HepG2 (cell line): ENCODE results near the gene USP2. TPM values are rescaled to one million over a fixed set of nuclear protein-coding genes. Genes with fewer than 3 reads are reported as not detected.
A peak's percentile ranks its signal among the peaks of the same experiment; 100 is the strongest.

Source experiments
- AHR ChIP-seq: IDR thresholded peaks from 2 replicates; pipeline ENCODE4 v1.6.1; 2018; ENCODE audit warnings: missing genetic modification reagents, missing compliant biosample characterization
- BRCA1 ChIP-seq: sonication (generic); formaldehyde crosslinking; IDR thresholded peaks from 2 replicates; pipeline ENCODE4 v1.4.0; 2020; ENCODE audit warnings: missing genetic modification reagents
- KDM5B ChIP-seq: sonication (generic); formaldehyde crosslinking; IDR thresholded peaks from 2 replicates; pipeline ENCODE4 v1.4.0; 2020; ENCODE audit warnings: missing genetic modification reagents, mild to moderate bottlenecking, borderline replicate concordance
- RARG ChIP-seq: sonication (generic); formaldehyde crosslinking; IDR thresholded peaks from 2 replicates; pipeline ENCODE4 v1.4.0; 2020; ENCODE audit warnings: low read depth, mild to moderate bottlenecking, missing genetic modification reagents
- SAP130 ChIP-seq: IDR thresholded peaks from 2 replicates; pipeline ENCODE4 v1.6.1; 2016; ENCODE audit warnings: low read depth
- ZC3H4 ChIP-seq: sonication (generic); formaldehyde crosslinking; IDR thresholded peaks from 2 replicates; pipeline ENCODE4 v1.4.0; 2020; ENCODE audit warnings: missing genetic modification reagents, borderline replicate concordance
- ZNF253 ChIP-seq: sonication (generic); formaldehyde crosslinking; IDR thresholded peaks from 2 replicates; pipeline ENCODE4 v1.8.0; 2022; ENCODE audit warnings: mild to moderate bottlenecking, missing genetic modification reagents, borderline replicate concordance
- ZNF350 ChIP-seq: sonication (generic); formaldehyde crosslinking; IDR thresholded peaks from 2 replicates; pipeline ENCODE4 v1.4.0; 2020; ENCODE audit warnings: mild to moderate bottlenecking, low read depth, missing genetic modification reagents, borderline replicate concordance
- ZNF747 ChIP-seq: sonication (generic); formaldehyde crosslinking; IDR thresholded peaks from 2 replicates; pipeline ENCODE4 v1.8.1; 2023; ENCODE audit warnings: missing genetic modification reagents, mild to moderate bottlenecking, borderline replicate concordance
- polyA plus RNA-seq, 8 experiments: library from polyadenylated mRNA; depleted of rRNA in 3 of 8; stranded (reverse) in 7 of 8; unstranded in 1 of 8; fragments of >200 nt; fragmentation: Illumina TruSeq in 4 of 8; extraction: Trizol in 4 of 8; gene quantifications; 2 replicates each; pipeline versions ENCODE4 v1.2.1 to v1.2.3, GENCODE V29; 2011 to 2016; ENCODE audit warnings: low read depth in 4 of 8, missing spikeins in 1 of 8, mixed read lengths in 1 of 8; ENCODE audit not compliant: insufficient read depth in 1 of 8
- total RNA-seq, 5 experiments: library from RNA; depleted of rRNA; stranded (reverse); fragments of >200 nt; fragmentation: Illumina TruSeq; extraction: Trizol; gene quantifications; 2 replicates each; pipeline ENCODE4 v1.2.3, GENCODE V29; 2016; ENCODE audit warnings: low read depth in 1 of 5
- TF ChIP-seq, protein P1 (sequence below): IDR thresholded peaks from 2 replicates; pipeline ENCODE4 v1.6.1; 2016; ENCODE audit warnings: mild to moderate bottlenecking
- TF ChIP-seq, protein P2 (sequence below): sonication (generic); formaldehyde crosslinking; IDR thresholded peaks from 2 replicates; pipeline ENCODE4 v1.5.1; 2020; ENCODE audit warnings: mild to moderate bottlenecking, missing genetic modification reagents, moderate library complexity
- TF ChIP-seq, protein P3 (sequence below): sonication (generic); formaldehyde crosslinking; IDR thresholded peaks from 2 replicates; pipeline ENCODE4 v1.4.0; 2020; ENCODE audit warnings: mild to moderate bottlenecking, low read depth, missing genetic modification reagents
- TF ChIP-seq, protein P4 (sequence below): conservative IDR thresholded peaks from 2 replicates; pipeline ENCODE4 v1.6.1; 2018; ENCODE audit warnings: missing genetic modification reagents
- TF ChIP-seq, protein P5 (sequence below): IDR thresholded peaks from 2 replicates; pipeline ENCODE4 v1.6.1; 2016; ENCODE audit warnings: missing genetic modification reagents, missing compliant biosample characterization
- TF ChIP-seq, protein P6 (sequence below): sonication (generic); formaldehyde crosslinking; IDR thresholded peaks from 2 replicates; pipeline ENCODE4 v1.8.1; 2023; ENCODE audit warnings: mild to moderate bottlenecking, missing genetic modification reagents
- TF ChIP-seq, protein P7 (sequence below): sonication (generic); formaldehyde crosslinking; IDR thresholded peaks from 2 replicates; pipeline ENCODE4 v1.5.0; 2020; ENCODE audit warnings: missing genetic modification reagents

Gene USP2
- total and polyA plus RNA-seq, 2 of the 13 experiments (the other 11 are each of a cell fraction or from before 2014, with no cell fraction given) = 2.5 to 6.0 TPM

DNA sequence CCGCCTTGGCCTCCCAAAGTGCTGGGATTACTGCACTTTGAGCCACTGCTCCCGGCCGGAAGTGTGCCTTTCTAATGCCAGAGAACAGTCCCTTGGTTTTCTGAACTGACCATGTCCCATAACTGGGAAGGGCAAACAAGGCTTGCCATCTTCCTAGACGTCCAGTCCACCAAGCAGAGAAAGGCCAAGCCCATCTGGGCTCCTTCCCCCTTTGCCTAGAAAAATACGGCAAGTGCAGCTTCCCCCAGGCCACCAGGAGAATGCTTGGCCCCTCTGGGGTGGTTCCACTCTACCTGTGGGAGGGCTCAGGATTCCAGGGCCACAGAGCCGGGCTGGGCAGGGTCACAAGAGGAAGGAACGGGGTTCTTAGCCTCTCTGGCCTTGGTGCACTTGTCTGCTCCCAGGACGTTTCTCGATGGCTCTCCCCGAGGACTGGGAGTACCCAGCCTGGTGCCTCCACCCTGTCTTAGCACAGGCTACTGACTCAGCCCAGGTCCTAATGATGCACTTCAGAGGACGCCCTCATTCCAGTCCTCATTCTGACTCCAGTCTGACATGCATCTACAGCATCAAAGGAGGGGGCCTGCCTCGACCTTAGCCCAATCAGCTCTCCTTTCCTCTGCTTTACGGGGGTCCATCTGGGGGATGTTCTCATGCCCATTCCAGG, 1.2 kb downstream of the USP2 start (continued):
- TF ChIP-seq, protein P1, sequence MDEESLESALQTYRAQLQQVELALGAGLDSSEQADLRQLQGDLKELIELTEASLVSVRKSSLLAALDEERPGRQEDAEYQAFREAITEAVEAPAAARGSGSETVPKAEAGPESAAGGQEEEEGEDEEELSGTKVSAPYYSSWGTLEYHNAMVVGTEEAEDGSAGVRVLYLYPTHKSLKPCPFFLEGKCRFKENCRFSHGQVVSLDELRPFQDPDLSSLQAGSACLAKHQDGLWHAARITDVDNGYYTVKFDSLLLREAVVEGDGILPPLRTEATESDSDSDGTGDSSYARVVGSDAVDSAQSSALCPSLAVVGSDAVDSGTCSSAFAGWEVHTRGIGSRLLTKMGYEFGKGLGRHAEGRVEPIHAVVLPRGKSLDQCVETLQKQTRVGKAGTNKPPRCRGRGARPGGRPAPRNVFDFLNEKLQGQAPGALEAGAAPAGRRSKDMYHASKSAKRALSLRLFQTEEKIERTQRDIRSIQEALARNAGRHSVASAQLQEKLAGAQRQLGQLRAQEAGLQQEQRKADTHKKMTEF (CRISPR knock-in tag) = 0 out of 2 replicates have a peak, but pooled peaks have one; percentile 25
- TF ChIP-seq KDM5B (CRISPR knock-in tag) = no peak
- TF ChIP-seq, protein P2, sequence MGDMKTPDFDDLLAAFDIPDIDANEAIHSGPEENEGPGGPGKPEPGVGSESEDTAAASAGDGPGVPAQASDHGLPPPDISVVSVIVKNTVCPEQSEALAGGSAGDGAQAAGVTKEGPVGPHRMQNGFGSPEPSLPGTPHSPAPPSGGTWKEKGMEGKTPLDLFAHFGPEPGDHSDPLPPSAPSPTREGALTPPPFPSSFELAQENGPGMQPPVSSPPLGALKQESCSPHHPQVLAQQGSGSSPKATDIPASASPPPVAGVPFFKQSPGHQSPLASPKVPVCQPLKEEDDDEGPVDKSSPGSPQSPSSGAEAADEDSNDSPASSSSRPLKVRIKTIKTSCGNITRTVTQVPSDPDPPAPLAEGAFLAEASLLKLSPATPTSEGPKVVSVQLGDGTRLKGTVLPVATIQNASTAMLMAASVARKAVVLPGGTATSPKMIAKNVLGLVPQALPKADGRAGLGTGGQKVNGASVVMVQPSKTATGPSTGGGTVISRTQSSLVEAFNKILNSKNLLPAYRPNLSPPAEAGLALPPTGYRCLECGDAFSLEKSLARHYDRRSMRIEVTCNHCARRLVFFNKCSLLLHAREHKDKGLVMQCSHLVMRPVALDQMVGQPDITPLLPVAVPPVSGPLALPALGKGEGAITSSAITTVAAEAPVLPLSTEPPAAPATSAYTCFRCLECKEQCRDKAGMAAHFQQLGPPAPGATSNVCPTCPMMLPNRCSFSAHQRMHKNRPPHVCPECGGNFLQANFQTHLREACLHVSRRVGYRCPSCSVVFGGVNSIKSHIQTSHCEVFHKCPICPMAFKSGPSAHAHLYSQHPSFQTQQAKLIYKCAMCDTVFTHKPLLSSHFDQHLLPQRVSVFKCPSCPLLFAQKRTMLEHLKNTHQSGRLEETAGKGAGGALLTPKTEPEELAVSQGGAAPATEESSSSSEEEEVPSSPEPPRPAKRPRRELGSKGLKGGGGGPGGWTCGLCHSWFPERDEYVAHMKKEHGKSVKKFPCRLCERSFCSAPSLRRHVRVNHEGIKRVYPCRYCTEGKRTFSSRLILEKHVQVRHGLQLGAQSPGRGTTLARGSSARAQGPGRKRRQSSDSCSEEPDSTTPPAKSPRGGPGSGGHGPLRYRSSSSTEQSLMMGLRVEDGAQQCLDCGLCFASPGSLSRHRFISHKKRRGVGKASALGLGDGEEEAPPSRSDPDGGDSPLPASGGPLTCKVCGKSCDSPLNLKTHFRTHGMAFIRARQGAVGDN (CRISPR knock-in tag) = peak; percentile 60
- no peak for TF ChIP-seq RARG (CRISPR knock-in tag)
- TF ChIP-seq SAP130 (CRISPR knock-in tag) = peak; percentile 52; the same call in 1 of the 2 replicates
- TF ChIP-seq BRCA1 (CRISPR knock-in tag) = no peak
- TF ChIP-seq ZNF350 (CRISPR knock-in tag) = no peak
- TF ChIP-seq, protein P3, sequence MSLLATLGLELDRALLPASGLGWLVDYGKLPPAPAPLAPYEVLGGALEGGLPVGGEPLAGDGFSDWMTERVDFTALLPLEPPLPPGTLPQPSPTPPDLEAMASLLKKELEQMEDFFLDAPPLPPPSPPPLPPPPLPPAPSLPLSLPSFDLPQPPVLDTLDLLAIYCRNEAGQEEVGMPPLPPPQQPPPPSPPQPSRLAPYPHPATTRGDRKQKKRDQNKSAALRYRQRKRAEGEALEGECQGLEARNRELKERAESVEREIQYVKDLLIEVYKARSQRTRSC (CRISPR knock-in tag) = no peak
- TF ChIP-seq, protein P4, sequence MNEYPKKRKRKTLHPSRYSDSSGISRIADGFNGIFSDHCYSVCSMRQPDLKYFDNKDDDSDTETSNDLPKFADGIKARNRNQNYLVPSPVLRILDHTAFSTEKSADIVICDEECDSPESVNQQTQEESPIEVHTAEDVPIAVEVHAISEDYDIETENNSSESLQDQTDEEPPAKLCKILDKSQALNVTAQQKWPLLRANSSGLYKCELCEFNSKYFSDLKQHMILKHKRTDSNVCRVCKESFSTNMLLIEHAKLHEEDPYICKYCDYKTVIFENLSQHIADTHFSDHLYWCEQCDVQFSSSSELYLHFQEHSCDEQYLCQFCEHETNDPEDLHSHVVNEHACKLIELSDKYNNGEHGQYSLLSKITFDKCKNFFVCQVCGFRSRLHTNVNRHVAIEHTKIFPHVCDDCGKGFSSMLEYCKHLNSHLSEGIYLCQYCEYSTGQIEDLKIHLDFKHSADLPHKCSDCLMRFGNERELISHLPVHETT = no peak
- TF ChIP-seq, protein P5, sequence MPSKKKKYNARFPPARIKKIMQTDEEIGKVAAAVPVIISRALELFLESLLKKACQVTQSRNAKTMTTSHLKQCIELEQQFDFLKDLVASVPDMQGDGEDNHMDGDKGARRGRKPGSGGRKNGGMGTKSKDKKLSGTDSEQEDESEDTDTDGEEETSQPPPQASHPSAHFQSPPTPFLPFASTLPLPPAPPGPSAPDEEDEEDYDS = no peak
- TF ChIP-seq ZNF253 = no peak
- TF ChIP-seq ZC3H4 = no peak
- TF ChIP-seq ZNF747 (CRISPR knock-in tag) = no peak
- TF ChIP-seq, protein P6, sequence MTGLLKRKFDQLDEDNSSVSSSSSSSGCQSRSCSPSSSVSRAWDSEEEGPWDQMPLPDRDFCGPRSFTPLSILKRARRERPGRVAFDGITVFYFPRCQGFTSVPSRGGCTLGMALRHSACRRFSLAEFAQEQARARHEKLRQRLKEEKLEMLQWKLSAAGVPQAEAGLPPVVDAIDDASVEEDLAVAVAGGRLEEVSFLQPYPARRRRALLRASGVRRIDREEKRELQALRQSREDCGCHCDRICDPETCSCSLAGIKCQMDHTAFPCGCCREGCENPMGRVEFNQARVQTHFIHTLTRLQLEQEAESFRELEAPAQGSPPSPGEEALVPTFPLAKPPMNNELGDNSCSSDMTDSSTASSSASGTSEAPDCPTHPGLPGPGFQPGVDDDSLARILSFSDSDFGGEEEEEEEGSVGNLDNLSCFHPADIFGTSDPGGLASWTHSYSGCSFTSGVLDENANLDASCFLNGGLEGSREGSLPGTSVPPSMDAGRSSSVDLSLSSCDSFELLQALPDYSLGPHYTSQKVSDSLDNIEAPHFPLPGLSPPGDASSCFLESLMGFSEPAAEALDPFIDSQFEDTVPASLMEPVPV (CRISPR knock-in tag) = no peak
- no peak for TF ChIP-seq AHR (CRISPR knock-in tag)
- TF ChIP-seq, protein P7, sequence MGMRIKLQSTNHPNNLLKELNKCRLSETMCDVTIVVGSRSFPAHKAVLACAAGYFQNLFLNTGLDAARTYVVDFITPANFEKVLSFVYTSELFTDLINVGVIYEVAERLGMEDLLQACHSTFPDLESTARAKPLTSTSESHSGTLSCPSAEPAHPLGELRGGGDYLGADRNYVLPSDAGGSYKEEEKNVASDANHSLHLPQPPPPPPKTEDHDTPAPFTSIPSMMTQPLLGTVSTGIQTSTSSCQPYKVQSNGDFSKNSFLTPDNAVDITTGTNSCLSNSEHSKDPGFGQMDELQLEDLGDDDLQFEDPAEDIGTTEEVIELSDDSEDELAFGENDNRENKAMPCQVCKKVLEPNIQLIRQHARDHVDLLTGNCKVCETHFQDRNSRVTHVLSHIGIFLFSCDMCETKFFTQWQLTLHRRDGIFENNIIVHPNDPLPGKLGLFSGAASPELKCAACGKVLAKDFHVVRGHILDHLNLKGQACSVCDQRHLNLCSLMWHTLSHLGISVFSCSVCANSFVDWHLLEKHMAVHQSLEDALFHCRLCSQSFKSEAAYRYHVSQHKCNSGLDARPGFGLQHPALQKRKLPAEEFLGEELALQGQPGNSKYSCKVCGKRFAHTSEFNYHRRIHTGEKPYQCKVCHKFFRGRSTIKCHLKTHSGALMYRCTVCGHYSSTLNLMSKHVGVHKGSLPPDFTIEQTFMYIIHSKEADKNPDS (CRISPR knock-in tag) = no peak
